WERI-Rb-1 (cell line): Measurements from ENCODE around the gene CAMK1G.

Experiments
- DNase-seq: peaks from one replicate; pipeline ENCODE4 v3.0.0-alpha.2; 2020
- H3K27ac ChIP-seq: fragments of 250-450 bp; sonication (Bioruptor Pico); 2 replicates; pipeline ENCODE4 v1.5.1; 2020; ENCODE audit warnings: mild to moderate bottlenecking, moderate library complexity
- H3K27me3 ChIP-seq: fragments of 250-450 bp; sonication (Bioruptor Pico); 2 replicates; pipeline ENCODE4 v1.5.1; 2021; ENCODE audit warnings: mild to moderate bottlenecking, low read depth, moderate library complexity; ENCODE audit not compliant: insufficient read depth, severe bottlenecking
- H3K36me3 ChIP-seq: fragments of 250-450 bp; sonication (Bioruptor Pico); 2 replicates; pipeline ENCODE4 v1.5.1; 2020; ENCODE audit warnings: mild to moderate bottlenecking, moderate library complexity
- H3K4me3 ChIP-seq: 2 replicates; pipeline ENCODE4 v1.5.1; 2011; ENCODE audit warnings: low read depth, mild to moderate bottlenecking, control low read depth, low read length
- H3K9me3 ChIP-seq: fragments of 250-450 bp; sonication (Bioruptor Pico); 2 replicates; pipeline ENCODE4 v1.5.1; 2021; ENCODE audit warnings: mild to moderate bottlenecking, moderate library complexity; ENCODE audit not compliant: severe bottlenecking
- TF ChIP-seq, protein P1 (sequence below): IDR thresholded peaks from 2 replicates; pipeline ENCODE4 v1.5.1; 2011; ENCODE audit warnings: low read depth, mild to moderate bottlenecking, control low read depth, inconsistent platforms, low read length

CAMK1G gene

DNA sequence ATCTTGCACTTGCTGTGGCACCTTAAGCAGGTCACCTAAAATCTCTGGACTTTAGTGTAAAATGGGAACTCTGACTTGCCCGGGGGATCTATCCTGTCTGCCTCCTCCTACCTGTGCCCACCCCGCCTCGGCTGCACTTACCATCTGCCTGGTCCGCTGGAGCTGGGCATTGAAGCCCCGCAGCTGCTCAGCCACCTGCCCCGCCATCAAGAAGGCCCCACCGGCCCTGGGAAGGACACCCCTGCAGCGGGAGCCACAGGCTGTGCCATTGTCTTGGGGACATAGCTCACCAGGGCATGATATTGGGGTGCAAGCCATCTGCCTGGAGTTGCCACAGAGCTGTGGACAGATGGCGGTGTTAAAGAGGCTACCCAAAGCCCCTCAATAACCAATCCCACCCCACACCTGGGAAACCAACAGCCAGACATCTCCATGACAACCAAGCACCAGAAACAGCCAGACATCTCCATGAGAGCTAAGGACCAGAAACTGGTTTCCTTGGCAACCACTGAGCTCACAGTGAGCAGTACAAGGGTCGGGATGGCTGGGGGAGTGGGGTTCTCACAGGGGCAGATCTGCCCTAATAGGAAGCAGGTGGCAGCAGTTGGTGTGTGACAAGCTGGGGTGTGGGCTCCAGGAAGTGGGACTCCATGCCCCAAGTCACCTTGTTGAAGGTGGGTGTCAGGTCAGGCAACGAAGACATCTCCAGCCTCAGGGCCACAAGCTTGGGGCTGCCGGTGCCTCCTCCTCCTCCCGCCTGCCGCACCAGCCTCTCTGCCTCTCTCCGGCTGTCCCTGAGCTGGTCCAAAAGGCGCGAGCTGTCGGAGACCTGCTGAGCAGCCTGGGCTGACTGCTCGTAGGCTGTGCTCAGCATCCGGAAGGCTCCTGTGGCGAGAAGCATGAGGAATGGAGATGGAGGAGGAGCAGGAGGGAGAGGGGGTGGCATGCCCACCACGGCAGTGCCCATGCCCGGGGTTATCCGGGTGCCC is 39.6 kb downstream of the CAMK1G start:
- TF ChIP-seq, protein P1, sequence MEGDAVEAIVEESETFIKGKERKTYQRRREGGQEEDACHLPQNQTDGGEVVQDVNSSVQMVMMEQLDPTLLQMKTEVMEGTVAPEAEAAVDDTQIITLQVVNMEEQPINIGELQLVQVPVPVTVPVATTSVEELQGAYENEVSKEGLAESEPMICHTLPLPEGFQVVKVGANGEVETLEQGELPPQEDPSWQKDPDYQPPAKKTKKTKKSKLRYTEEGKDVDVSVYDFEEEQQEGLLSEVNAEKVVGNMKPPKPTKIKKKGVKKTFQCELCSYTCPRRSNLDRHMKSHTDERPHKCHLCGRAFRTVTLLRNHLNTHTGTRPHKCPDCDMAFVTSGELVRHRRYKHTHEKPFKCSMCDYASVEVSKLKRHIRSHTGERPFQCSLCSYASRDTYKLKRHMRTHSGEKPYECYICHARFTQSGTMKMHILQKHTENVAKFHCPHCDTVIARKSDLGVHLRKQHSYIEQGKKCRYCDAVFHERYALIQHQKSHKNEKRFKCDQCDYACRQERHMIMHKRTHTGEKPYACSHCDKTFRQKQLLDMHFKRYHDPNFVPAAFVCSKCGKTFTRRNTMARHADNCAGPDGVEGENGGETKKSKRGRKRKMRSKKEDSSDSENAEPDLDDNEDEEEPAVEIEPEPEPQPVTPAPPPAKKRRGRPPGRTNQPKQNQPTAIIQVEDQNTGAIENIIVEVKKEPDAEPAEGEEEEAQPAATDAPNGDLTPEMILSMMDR, result no peak
- H3K27me3 ChIP-seq, result peaks cover 90% of the 10 kb centered on the region
- no peak for DNase-seq
- no peaks in the 10 kb centered on the region for H3K36me3 ChIP-seq
- no peaks in the 10 kb centered on the region for H3K9me3 ChIP-seq
- H3K27ac ChIP-seq, result no peak overlapping the region
- H3K4me3 ChIP-seq, result no peak overlapping the region

DNA sequence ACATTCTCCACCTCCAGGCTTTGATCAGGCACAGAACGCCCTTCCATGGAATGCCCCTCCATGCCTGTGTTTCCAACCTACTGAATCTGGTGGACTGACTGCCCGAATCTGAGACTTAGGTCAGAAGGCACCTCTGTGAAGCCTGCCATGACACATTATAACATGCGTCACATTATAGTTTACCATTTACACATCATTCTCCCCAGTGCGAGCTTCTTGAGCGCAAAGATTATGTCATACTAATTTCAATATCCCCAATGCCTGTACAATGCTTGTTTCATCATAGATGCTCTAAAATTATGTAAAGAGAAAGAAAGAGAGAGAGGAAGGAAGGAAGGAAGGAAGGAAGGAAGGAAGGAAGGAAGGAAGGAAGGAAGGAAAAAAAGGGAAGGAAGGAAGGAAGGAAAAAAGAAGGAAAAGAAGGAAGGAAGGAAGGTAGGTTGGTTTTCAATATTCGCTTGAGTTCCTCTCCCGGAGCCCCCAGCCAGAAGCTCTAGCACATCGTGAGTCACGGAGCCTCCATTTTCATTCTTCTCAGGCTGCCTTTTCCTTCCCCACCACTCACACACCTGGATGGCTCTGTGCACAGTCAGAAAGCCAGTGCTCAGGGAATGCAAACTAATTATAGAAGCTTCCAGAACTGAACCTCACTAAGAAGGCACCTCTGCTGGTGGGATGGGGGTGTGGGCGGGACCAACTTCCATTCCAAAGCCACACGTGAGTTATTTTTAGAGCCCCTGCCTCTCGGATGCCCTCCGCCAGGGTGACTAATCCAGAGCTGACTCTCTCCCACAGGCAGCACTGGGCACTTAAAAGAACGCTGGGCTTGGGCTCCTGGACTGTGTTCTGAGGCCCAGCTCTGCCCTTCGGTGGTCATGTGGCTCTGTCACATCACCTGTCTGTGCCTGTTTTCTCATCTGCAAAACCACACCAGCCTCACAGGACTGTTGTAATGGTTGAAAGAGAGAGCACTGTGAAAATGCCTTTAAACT is 41.3 kb downstream of the CAMK1G start:
- Histone ChIP-seq H3K27ac (no peak overlapping the region), H3K4me3 (no peak overlapping the region), H3K9me3 (no peaks in the 10 kb centered on the region), H3K36me3 (no peaks in the 10 kb centered on the region), H3K27me3 (peaks cover 86% of the 10 kb centered on the region)
- DNase-seq, result no peak
- TF ChIP-seq, protein P1, result no peak

DNA sequence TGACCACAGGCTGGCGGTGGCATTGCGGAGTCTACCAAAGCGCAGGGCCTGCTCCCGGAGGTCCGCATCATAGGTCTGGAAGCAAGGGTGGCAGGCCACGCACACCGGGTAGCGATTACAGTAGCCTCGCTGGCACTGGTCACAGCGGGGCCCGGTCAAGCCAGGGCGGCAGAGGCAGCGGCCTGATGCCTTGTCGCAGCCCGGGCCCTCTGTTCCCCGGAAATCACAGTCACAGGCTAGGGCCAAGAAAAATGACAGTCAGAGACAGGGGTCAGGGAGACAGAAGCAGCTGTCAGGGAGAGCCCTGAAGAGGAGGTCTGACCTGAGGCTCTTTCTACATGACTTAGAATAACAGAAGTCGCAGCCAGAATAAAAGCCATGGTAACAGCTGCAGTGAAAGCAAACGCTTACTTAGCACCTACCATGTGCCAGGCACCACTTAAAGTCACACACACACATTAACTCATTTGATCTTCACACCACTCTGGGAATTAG is 42.3 kb downstream of the CAMK1G start:
- Histone ChIP-seq H3K36me3 (no peaks in the 10 kb centered on the region), H3K4me3 (no peak overlapping the region), H3K9me3 (no peaks in the 10 kb centered on the region), H3K27ac (no peak overlapping the region), H3K27me3 (peaks cover 84% of the 10 kb centered on the region)
- TF ChIP-seq, protein P1, result no peak
- DNase-seq, result no peak

DNA sequence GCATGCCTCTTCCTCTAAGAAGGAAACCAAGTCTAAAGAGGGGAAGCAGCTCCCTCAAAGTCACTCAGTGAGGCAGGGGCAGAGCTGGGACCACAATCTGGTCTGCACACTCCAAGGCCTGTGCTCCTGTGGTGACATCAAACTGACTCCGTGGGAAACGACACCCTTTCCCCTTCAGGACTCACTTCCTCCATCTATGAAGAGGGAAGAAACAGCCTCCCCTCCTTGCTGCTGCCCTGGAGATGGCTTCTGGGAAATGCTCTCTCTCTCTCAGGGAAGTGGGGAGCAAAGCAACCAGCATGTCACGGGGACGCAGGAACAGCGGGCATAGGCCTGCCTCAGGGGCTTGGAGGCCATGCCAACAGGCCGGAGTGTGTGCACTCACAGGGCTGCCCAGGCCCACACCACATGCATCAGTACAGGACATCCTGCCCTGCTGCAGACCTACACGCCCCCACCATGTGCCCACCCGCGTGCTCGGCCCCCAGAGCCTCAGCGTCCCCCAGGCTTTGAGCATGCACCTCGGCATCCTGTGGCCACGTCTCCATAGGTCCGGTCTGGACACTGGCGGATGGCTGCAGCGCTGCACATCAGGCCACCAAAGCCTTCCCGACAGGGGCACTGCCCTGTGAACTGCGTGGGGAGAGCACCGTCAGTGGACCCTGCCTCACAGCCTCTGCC is 43.0 kb downstream of the CAMK1G start:
- Histone ChIP-seq H3K27ac (no peak overlapping the region), H3K27me3 (peaks cover 84% of the 10 kb centered on the region)

More for the DNA sequence above, 43.0 kb downstream of the CAMK1G start:
- no peak overlapping the region for H3K4me3 ChIP-seq
- H3K9me3 ChIP-seq, result no peaks in the 10 kb centered on the region
- TF ChIP-seq, protein P1, result no peak
- DNase-seq, result no peak
- H3K36me3 ChIP-seq, result no peaks in the 10 kb centered on the region
